HepG2 (cell line): Measurements from ENCODE around the gene SH2D3A. TPM values are rescaled to one million over a fixed set of nuclear protein-coding genes. Genes with fewer than 3 reads are reported as not detected.
A peak's percentile ranks its signal among the peaks of the same experiment; 100 is the strongest.

ENCODE experiments used
- CREB1 ChIP-seq, 2 experiments: fragments of 450-650 bp in 1 of 2; IDR thresholded peaks; 2 replicates each; pipeline ENCODE4 v1.6.1; 2016 to 2017; ENCODE audit warnings: control low read depth in 1 of 2, mild to moderate bottlenecking in 1 of 2, missing compliant biosample characterization in 1 of 2, missing genetic modification characterization in 1 of 2
- EHMT2 ChIP-seq: fragments of 200-600 bp; sonication (generic); IDR thresholded peaks from 2 replicates; pipeline ENCODE4 v1.7.0; 2017; ENCODE audit warnings: antibody characterized with exemption, low read depth, low read length, borderline replicate concordance
- ETV6 ChIP-seq: sonication (generic); formaldehyde crosslinking; conservative IDR thresholded peaks from 2 replicates; pipeline ENCODE4 v1.4.0; 2020; ENCODE audit warnings: missing genetic modification reagents
- FOXK2 ChIP-seq: fragments of 450-650 bp; IDR thresholded peaks from 2 replicates; pipeline ENCODE4 v1.6.1; 2016
- ISX ChIP-seq: sonication (generic); formaldehyde crosslinking; conservative IDR thresholded peaks from 2 replicates; pipeline ENCODE4 v1.5.0; 2020; ENCODE audit warnings: missing genetic modification reagents
- JUNB ChIP-seq: sonication (generic); formaldehyde crosslinking; IDR thresholded peaks from 2 replicates; pipeline ENCODE4 v1.8.0; 2022; ENCODE audit warnings: missing genetic modification reagents, mild to moderate bottlenecking, borderline replicate concordance
- MBNL3 ChIP-seq: fragments of 250-450 bp; sonication (Bioruptor Pico); conservative IDR thresholded peaks from 2 replicates; pipeline ENCODE4 v1.8.0; 2022; ENCODE audit warnings: mild to moderate bottlenecking, inconsistent platforms
- POLR2G ChIP-seq: fragments of 200-400 bp; formaldehyde crosslinking; IDR thresholded peaks from 2 replicates; pipeline ENCODE4 v1.6.1; 2018; ENCODE audit warnings: mild to moderate bottlenecking, low read depth, low read length, moderate library complexity
- RARA ChIP-seq: IDR thresholded peaks from 2 replicates; pipeline ENCODE4 v1.6.1; 2016; ENCODE audit warnings: missing genetic modification reagents, missing compliant biosample characterization
- ZNF446 ChIP-seq: sonication (generic); formaldehyde crosslinking; IDR thresholded peaks from 2 replicates; pipeline ENCODE4 v1.5.0; 2020; ENCODE audit warnings: mild to moderate bottlenecking, missing genetic modification reagents
- polyA plus RNA-seq, 8 experiments: library from polyadenylated mRNA; depleted of rRNA in 3 of 8; stranded (reverse) in 7 of 8; unstranded in 1 of 8; fragments of >200 nt; fragmentation: Illumina TruSeq in 4 of 8; extraction: Trizol in 4 of 8; gene quantifications; 2 replicates each; pipeline versions ENCODE4 v1.2.1 to v1.2.3, GENCODE V29; 2011 to 2016; ENCODE audit warnings: low read depth in 4 of 8, missing spikeins in 1 of 8, mixed read lengths in 1 of 8; ENCODE audit not compliant: insufficient read depth in 1 of 8
- total RNA-seq, 5 experiments: library from RNA; depleted of rRNA; stranded (reverse); fragments of >200 nt; fragmentation: Illumina TruSeq; extraction: Trizol; gene quantifications; 2 replicates each; pipeline ENCODE4 v1.2.3, GENCODE V29; 2016; ENCODE audit warnings: low read depth in 1 of 5
- TF ChIP-seq, protein P1 (sequence below): sonication (generic); formaldehyde crosslinking; conservative IDR thresholded peaks from 2 replicates; pipeline ENCODE4 v1.8.0; 2022; ENCODE audit warnings: mild to moderate bottlenecking, moderate library complexity, missing genetic modification reagents
- TF ChIP-seq, protein P2 (sequence below): sonication (generic); formaldehyde crosslinking; IDR thresholded peaks from 2 replicates; pipeline ENCODE4 v1.5.0; 2020; ENCODE audit warnings: missing genetic modification reagents
- TF ChIP-seq, protein P3 (sequence below): sonication (generic); formaldehyde crosslinking; IDR thresholded peaks from 2 replicates; pipeline ENCODE4 v1.4.0; 2020; ENCODE audit warnings: missing genetic modification reagents, mild to moderate bottlenecking, borderline replicate concordance
- TF ChIP-seq, protein P4 (sequence below): sonication (generic); formaldehyde crosslinking; IDR thresholded peaks from 2 replicates; pipeline ENCODE4 v1.4.0; 2020; ENCODE audit warnings: mild to moderate bottlenecking, missing genetic modification reagents
- TF ChIP-seq, protein P5 (sequence below): fragments of 450-650 bp; IDR thresholded peaks from 2 replicates; pipeline ENCODE4 v1.6.1; 2017; ENCODE audit warnings: mild to moderate bottlenecking
- TF ChIP-seq, protein P6 (sequence below): sonication (generic); formaldehyde crosslinking; IDR thresholded peaks from 2 replicates; pipeline ENCODE4 v1.9.0; 2021; ENCODE audit warnings: missing genetic modification reagents, borderline replicate concordance

Gene SH2D3A
- total and polyA plus RNA-seq, 2 of the 13 experiments (the other 11 are each of a cell fraction or from before 2014, with no cell fraction given), result 1.0 to 2.2 TPM

DNA sequence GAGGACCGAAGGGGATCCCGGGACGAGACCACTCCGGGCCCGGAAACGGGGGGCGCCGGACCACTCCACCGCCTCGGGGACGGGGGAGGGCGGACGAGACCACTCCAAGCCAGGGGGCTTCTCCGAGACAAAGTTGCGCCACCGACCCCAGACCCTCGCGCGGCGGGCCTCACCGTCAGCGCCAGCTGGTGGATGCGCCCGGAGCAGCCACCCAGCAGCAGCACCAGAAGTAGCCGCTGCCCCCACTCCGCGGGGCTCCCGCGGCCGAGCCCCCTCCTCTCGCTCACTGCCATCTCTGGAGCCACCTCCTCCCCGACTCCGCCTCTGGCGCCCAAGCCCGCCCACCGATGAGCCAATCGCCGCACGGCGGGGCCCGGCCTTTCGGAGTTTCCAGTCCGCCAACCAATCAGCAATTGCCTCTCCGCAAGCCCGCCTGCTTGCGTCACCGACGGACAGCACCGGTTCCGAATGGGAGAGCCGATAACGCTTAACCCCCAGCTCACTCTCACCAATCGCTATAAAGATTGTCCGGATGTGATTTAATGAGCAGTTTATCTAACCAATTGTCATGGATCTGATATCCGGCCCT is 29.9 kb downstream of the SH2D3A start, which contains the start of gene GPR108 (continued):
- TF ChIP-seq, protein P1, sequence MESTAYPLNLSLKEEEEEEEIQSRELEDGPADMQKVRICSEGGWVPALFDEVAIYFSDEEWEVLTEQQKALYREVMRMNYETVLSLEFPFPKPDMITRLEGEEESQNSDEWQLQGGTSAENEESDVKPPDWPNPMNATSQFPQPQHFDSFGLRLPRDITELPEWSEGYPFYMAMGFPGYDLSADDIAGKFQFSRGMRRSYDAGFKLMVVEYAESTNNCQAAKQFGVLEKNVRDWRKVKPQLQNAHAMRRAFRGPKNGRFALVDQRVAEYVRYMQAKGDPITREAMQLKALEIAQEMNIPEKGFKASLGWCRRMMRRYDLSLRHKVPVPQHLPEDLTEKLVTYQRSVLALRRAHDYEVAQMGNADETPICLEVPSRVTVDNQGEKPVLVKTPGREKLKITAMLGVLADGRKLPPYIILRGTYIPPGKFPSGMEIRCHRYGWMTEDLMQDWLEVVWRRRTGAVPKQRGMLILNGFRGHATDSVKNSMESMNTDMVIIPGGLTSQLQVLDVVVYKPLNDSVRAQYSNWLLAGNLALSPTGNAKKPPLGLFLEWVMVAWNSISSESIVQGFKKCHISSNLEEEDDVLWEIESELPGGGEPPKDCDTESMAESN, result 0 out of 2 replicates have a peak, but pooled peaks have one; percentile 47
- TF ChIP-seq, protein P2, sequence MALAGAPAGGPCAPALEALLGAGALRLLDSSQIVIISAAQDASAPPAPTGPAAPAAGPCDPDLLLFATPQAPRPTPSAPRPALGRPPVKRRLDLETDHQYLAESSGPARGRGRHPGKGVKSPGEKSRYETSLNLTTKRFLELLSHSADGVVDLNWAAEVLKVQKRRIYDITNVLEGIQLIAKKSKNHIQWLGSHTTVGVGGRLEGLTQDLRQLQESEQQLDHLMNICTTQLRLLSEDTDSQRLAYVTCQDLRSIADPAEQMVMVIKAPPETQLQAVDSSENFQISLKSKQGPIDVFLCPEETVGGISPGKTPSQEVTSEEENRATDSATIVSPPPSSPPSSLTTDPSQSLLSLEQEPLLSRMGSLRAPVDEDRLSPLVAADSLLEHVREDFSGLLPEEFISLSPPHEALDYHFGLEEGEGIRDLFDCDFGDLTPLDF, result peak; percentile 27; the same call in 1 of the 2 replicates
- TF ChIP-seq, protein P3, sequence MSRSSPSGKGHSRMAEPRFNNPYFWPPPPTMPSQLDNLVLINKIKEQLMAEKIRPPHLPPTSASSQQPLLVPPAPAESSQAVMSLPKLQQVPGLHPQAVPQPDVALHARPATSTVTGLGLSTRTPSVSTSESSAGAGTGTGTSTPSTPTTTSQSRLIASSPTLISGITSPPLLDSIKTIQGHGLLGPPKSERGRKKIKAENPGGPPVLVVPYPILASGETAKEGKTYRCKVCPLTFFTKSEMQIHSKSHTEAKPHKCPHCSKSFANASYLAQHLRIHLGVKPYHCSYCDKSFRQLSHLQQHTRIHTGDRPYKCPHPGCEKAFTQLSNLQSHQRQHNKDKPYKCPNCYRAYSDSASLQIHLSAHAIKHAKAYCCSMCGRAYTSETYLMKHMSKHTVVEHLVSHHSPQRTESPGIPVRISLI (CRISPR knock-in tag), result no peak
- peak; percentile 98 for TF ChIP-seq CREB1 (IDR thresholded peaks at IDR 0.05)
- peak; percentile 99 for TF ChIP-seq CREB1 (CRISPR knock-in tag; IDR thresholded peaks at IDR 0.05)
- TF ChIP-seq, protein P4, sequence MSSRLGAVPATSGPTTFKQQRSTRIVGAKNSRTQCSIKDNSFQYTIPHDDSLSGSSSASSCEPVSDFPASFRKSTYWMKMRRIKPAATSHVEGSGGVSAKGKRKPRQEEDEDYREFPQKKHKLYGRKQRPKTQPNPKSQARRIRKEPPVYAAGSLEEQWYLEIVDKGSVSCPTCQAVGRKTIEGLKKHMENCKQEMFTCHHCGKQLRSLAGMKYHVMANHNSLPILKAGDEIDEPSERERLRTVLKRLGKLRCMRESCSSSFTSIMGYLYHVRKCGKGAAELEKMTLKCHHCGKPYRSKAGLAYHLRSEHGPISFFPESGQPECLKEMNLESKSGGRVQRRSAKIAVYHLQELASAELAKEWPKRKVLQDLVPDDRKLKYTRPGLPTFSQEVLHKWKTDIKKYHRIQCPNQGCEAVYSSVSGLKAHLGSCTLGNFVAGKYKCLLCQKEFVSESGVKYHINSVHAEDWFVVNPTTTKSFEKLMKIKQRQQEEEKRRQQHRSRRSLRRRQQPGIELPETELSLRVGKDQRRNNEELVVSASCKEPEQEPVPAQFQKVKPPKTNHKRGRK (CRISPR knock-in tag), result no peak
- TF ChIP-seq MBNL3 (CRISPR knock-in tag), result no peak
- TF ChIP-seq, protein P5, sequence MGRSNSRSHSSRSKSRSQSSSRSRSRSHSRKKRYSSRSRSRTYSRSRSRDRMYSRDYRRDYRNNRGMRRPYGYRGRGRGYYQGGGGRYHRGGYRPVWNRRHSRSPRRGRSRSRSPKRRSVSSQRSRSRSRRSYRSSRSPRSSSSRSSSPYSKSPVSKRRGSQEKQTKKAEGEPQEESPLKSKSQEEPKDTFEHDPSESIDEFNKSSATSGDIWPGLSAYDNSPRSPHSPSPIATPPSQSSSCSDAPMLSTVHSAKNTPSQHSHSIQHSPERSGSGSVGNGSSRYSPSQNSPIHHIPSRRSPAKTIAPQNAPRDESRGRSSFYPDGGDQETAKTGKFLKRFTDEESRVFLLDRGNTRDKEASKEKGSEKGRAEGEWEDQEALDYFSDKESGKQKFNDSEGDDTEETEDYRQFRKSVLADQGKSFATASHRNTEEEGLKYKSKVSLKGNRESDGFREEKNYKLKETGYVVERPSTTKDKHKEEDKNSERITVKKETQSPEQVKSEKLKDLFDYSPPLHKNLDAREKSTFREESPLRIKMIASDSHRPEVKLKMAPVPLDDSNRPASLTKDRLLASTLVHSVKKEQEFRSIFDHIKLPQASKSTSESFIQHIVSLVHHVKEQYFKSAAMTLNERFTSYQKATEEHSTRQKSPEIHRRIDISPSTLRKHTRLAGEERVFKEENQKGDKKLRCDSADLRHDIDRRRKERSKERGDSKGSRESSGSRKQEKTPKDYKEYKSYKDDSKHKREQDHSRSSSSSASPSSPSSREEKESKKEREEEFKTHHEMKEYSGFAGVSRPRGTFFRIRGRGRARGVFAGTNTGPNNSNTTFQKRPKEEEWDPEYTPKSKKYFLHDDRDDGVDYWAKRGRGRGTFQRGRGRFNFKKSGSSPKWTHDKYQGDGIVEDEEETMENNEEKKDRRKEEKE, result no peak
- no peak for TF ChIP-seq EHMT2
- TF ChIP-seq FOXK2, result peak; percentile 100
- TF ChIP-seq POLR2G, result peak; percentile 66
- TF ChIP-seq ZNF446 (CRISPR knock-in tag), result no peak
- TF ChIP-seq, protein P6, sequence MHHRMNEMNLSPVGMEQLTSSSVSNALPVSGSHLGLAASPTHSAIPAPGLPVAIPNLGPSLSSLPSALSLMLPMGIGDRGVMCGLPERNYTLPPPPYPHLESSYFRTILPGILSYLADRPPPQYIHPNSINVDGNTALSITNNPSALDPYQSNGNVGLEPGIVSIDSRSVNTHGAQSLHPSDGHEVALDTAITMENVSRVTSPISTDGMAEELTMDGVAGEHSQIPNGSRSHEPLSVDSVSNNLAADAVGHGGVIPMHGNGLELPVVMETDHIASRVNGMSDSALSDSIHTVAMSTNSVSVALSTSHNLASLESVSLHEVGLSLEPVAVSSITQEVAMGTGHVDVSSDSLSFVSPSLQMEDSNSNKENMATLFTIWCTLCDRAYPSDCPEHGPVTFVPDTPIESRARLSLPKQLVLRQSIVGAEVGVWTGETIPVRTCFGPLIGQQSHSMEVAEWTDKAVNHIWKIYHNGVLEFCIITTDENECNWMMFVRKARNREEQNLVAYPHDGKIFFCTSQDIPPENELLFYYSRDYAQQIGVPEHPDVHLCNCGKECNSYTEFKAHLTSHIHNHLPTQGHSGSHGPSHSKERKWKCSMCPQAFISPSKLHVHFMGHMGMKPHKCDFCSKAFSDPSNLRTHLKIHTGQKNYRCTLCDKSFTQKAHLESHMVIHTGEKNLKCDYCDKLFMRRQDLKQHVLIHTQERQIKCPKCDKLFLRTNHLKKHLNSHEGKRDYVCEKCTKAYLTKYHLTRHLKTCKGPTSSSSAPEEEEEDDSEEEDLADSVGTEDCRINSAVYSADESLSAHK (CRISPR knock-in tag), result no peak
- no peak for TF ChIP-seq ETV6
- no peak for TF ChIP-seq JUNB (CRISPR knock-in tag)
- TF ChIP-seq RARA (CRISPR knock-in tag), result no peak
- TF ChIP-seq ISX, result no peak
